Ascending aorta (tissue), 2 donors: ENCODE results near the gene FOXL1. TPM values are rescaled to one million over a fixed set of nuclear protein-coding genes. Genes with fewer than 3 reads are reported as not detected.
A peak's percentile ranks its signal among the peaks of the same experiment; 100 is the strongest.

ENCODE experiments used
- DNase-seq, 2 donors: peaks; one replicate each; pipeline ENCODE4 v3.0.0-alpha.2; 2019; ENCODE audit warnings: low spot score in 2 of 2
- H3K27ac ChIP-seq, 2 donors: fragments of 200-600 bp; sonication (generic); one replicate each; pipeline ENCODE4 v1.5.1; 2016 to 2017; ENCODE audit warnings: mild to moderate bottlenecking in 1 of 2
- H3K27me3 ChIP-seq: fragments of 200-600 bp; sonication (generic); one replicate; pipeline ENCODE4 v1.5.1; 2017
- H3K36me3 ChIP-seq, 2 donors: fragments of 200-600 bp; sonication (generic); one replicate each; pipeline ENCODE4 v1.5.1; 2016
- H3K4me1 ChIP-seq, 2 donors: fragments of 200-600 bp; sonication (generic); one replicate each; pipeline ENCODE4 v1.5.1; 2016 to 2017; ENCODE audit warnings: mild to moderate bottlenecking in 1 of 2
- H3K4me3 ChIP-seq, 2 donors: fragments of 200-600 bp; sonication (generic); one replicate each; pipeline ENCODE4 v1.5.1; 2016 to 2017; ENCODE audit warnings: mild to moderate bottlenecking in 1 of 2
- H3K9me3 ChIP-seq, 2 donors: fragments of 200-600 bp; sonication (generic); one replicate each; pipeline ENCODE4 v1.5.1; 2016
- intact Hi-C: fragments of 100-400 bp; cut with DNase I; formaldehyde crosslinking; loops from one replicate; pipeline ENCODE4 v1.15.1; 2023
- total RNA-seq: library from RNA; depleted of rRNA; stranded (reverse); fragments of >200 nt; gene quantifications from one replicate; pipeline ENCODE4 v1.1.0, GENCODE V29; 2016
- TF ChIP-seq, protein P1 (sequence below), 3 experiments: fragments of 200-600 bp in 2 of 3; fragments of 450-650 bp in 1 of 3; sonication (generic) in 2 of 3; IDR thresholded peaks; one replicate each; pipeline ENCODE4 v1.5.1; 2016 to 2019; ENCODE audit warnings: antibody characterized with exemption in 3 of 3, mild to moderate bottlenecking in 1 of 3, moderate library complexity in 1 of 3

Gene FOXL1
- total RNA-seq, 1 donor from 2014 or later, result 35.7 TPM

- Histone ChIP-seq H3K4me1 (peaks cover 2 to 5% of the 10 kb centered on the region in 2 donors), H3K9me3 (no peaks in the 10 kb centered on the region), H3K27me3 (no peaks in the 10 kb centered on the region), H3K36me3 (peaks cover 0 to 8% of the 10 kb centered on the region in 2 donors), H3K4me3 (no peak overlapping the region), H3K27ac (peak overlapping the region; percentile 19 to 20)
- intact Hi-C loops, result no loop called here
- TF ChIP-seq, protein P1, sequence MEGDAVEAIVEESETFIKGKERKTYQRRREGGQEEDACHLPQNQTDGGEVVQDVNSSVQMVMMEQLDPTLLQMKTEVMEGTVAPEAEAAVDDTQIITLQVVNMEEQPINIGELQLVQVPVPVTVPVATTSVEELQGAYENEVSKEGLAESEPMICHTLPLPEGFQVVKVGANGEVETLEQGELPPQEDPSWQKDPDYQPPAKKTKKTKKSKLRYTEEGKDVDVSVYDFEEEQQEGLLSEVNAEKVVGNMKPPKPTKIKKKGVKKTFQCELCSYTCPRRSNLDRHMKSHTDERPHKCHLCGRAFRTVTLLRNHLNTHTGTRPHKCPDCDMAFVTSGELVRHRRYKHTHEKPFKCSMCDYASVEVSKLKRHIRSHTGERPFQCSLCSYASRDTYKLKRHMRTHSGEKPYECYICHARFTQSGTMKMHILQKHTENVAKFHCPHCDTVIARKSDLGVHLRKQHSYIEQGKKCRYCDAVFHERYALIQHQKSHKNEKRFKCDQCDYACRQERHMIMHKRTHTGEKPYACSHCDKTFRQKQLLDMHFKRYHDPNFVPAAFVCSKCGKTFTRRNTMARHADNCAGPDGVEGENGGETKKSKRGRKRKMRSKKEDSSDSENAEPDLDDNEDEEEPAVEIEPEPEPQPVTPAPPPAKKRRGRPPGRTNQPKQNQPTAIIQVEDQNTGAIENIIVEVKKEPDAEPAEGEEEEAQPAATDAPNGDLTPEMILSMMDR (IDR thresholded peaks at IDR 0.05), result no peak
- DNase-seq, result no peak
These were observed 47.9 kb downstream of the FOXL1 start for GRCh38 chr16:86626284-86626683.

GRCh38 chr16:86626966-86627365 is 48.6 kb downstream of the FOXL1 start:
- Histone ChIP-seq H3K27ac (peak overlapping the region in 1 of 2 donors; percentile 19), H3K36me3 (peaks cover 0 to 8% of the 10 kb centered on the region in 2 donors), H3K4me3 (no peak overlapping the region), H3K27me3 (no peaks in the 10 kb centered on the region), H3K4me1 (peaks cover 2 to 5% of the 10 kb centered on the region in 2 donors), H3K9me3 (no peaks in the 10 kb centered on the region)
- TF ChIP-seq, protein P1 (IDR thresholded peaks at IDR 0.05), result no peak
- no peak for DNase-seq
- intact Hi-C loops, result no loop called here

DNA sequence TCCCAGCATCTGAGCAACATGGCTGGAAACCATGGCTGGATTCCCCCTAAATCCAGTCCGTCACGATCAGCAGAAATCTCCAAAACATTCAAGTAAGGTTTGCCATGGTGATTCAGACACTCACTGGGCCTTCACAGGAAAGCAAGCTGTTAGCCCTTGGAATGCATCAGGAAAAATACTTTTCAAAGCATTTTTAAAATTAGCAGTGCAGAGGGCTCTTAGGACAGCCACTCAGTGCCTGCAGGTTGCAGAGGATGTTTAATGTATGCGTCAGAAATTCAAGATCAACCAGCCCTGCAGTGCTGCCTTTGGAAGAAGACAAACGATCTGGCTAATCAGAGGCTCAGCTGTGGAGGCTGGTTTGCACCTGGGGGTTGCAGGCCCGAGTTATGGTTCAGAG is 50.3 kb downstream of the FOXL1 start:
- TF ChIP-seq, protein P1 (IDR thresholded peaks at IDR 0.05), result no peak
- Histone ChIP-seq H3K27me3 (no peaks in the 10 kb centered on the region), H3K4me1 (peaks cover 2 to 5% of the 10 kb centered on the region in 2 donors), H3K4me3 (no peak overlapping the region), H3K36me3 (peaks cover 0 to 11% of the 10 kb centered on the region in 2 donors), H3K27ac (no peak overlapping the region), H3K9me3 (no peaks in the 10 kb centered on the region)
- intact Hi-C loops, result no loop called here
- DNase-seq, result no peak

DNA sequence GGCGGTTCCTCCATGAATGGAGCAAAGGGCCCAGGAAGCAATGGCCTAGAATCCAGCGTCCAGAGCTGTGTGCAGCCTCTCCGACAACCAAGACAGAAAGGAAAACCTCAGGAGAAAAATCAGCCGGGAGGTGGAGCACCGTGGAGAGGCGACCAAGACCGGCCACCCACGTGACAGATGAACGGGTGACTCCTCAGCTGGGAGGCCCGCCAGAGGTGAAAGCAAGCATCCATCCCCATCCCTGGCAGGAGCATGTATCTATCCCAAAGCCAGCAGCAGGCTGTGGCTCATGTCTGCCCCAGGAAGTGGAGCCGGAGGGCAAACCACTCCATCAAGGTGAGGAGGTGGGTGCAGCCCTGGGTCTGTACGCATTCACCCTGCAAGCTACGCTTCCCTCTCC is 52.1 kb downstream of the FOXL1 start:
- H3K27ac ChIP-seq, result no peak overlapping the region
- intact Hi-C loops, result no loop called here
- H3K4me1 ChIP-seq, result peaks cover 2 to 8% of the 10 kb centered on the region in 2 donors
- H3K9me3 ChIP-seq, result no peaks in the 10 kb centered on the region
- DNase-seq, result no peak
- H3K27me3 ChIP-seq, result no peaks in the 10 kb centered on the region
- H3K36me3 ChIP-seq, result peaks cover 0 to 11% of the 10 kb centered on the region in 2 donors
- TF ChIP-seq, protein P1 (IDR thresholded peaks at IDR 0.05), result no peak
- no peak overlapping the region for H3K4me3 ChIP-seq

GRCh38 chr16:86631444-86631843 is 53.1 kb downstream of the FOXL1 start:
- intact Hi-C loops, result no loop called here
- H3K27me3 ChIP-seq, result no peaks in the 10 kb centered on the region
- peaks cover 2 to 14% of the 10 kb centered on the region in 2 donors for H3K4me1 ChIP-seq
- H3K9me3 ChIP-seq, result no peaks in the 10 kb centered on the region
- DNase-seq, result no peak
- H3K4me3 ChIP-seq, result no peak overlapping the region
- peaks cover 0 to 11% of the 10 kb centered on the region in 2 donors for H3K36me3 ChIP-seq
- TF ChIP-seq, protein P1 (IDR thresholded peaks at IDR 0.05), result no peak
- H3K27ac ChIP-seq, result no peak overlapping the region

Other genes starting within 250 kb of the FOXL1 start
- 3.2 TPM for gene FOXF1, start 68.0 kb upstream of the FOXL1 start, total RNA-seq
- gene MTHFSD, start 23.3 kb upstream of the FOXL1 start, total RNA-seq, result 44.1 TPM
- 57.2 TPM for gene FOXC2, start 11.7 kb upstream of the FOXL1 start, total RNA-seq